Aorta (tissue), 5 donors: ENCODE data around the gene GULP1. TPM values are rescaled to one million over a fixed set of nuclear protein-coding genes. Genes with fewer than 3 reads are reported as not detected.
"Not testable (repeated sequence)": the region's sequence is repeated elsewhere in the genome, so short reads cannot be mapped to it uniquely, and the experiment has no call there.

Experiments used
- ATAC-seq: fragments of 200-7000 bp; cut with Tn5 transposase; one replicate; pipeline ENCODE4 v1.9.1; 2022; ENCODE audit warnings: moderate library complexity; ENCODE audit not compliant: low FRiP score
- DNase-seq, 2 donors: peaks; one replicate each; pipeline ENCODE4 v3.0.0-alpha.2; 2020
- H3K27ac ChIP-seq, 2 donors: one replicate each; pipeline ENCODE4 v1.5.1; 2013; ENCODE audit warnings: low read length in 2 of 2, mild to moderate bottlenecking in 2 of 2, moderate library complexity in 2 of 2, control low read depth in 1 of 2, inconsistent platforms in 1 of 2, low read depth in 1 of 2
- H3K27me3 ChIP-seq, 2 donors: one replicate each; pipeline ENCODE4 v1.6.1; 2013; ENCODE audit warnings: control low read depth in 1 of 2, low read length in 1 of 2, mild to moderate bottlenecking in 1 of 2, moderate library complexity in 1 of 2; ENCODE audit not compliant: insufficient read depth in 2 of 2, control insufficient read depth in 1 of 2
- H3K36me3 ChIP-seq, 2 donors: one replicate each; pipeline ENCODE4 v1.6.1; 2013; ENCODE audit warnings: control low read depth in 1 of 2, low read length in 1 of 2, mild to moderate bottlenecking in 1 of 2; ENCODE audit not compliant: insufficient read depth in 2 of 2, control insufficient read depth in 1 of 2
- H3K4me1 ChIP-seq, 2 donors: one replicate each; pipeline ENCODE4 v1.6.1; 2013; ENCODE audit warnings: low read length in 2 of 2, control low read depth in 1 of 2, mild to moderate bottlenecking in 1 of 2, moderate library complexity in 1 of 2; ENCODE audit not compliant: insufficient read depth in 2 of 2, control insufficient read depth in 1 of 2
- H3K4me3 ChIP-seq, 2 donors: one replicate each; pipeline ENCODE4 v1.5.1; 2013; ENCODE audit warnings: low read length in 2 of 2, control low read depth in 1 of 2, mild to moderate bottlenecking in 1 of 2
- H3K9me3 ChIP-seq: one replicate; pipeline ENCODE4 v1.6.1; 2013; ENCODE audit warnings: mild to moderate bottlenecking, low read length; ENCODE audit not compliant: control insufficient read depth
- WGBS, 2 donors: extraction: QIAGEN DNeasy Blood & Tissue Kit; methylation state at CpG; one replicate each; pipeline ENCODE4 v1.1.7; 2013; 5-methylcytosine and 5-hydroxymethylcytosine counted together
- intact Hi-C, 2 donors: fragments of 100-400 bp; cut with DNase I; formaldehyde crosslinking; loops; one replicate each; pipeline versions ENCODE4 v1.14.2 to v1.15.0; 2022
- polyA plus RNA-seq, 2 donors: library from polyadenylated mRNA; stranded (reverse); fragments of 200-250 nt; gene quantifications; one replicate each; pipeline ENCODE4 v1.2.3, GENCODE V29; 2013
- total RNA-seq, 2 donors: library from RNA; stranded (reverse); fragmentation: NEBNext Ultra II Directional; extraction: Animal tissue kit (Norgen Biotek cat#: 25700); gene quantifications; one replicate each; pipeline ENCODE4 v1.2.1, GENCODE V29; 2021
- donor health status: healthy with polysubstance abuse.
- donor health status: Bipolar disorder and iron deficiency.
- donor health status: DM: no; HTN: no; CAD: no.
- donor health status: DM: no; HTN: no; CAD: no.
- donor health status: DM: yes; HTN: yes; CAD: no.

GULP1 gene
- total and polyA plus RNA-seq, 4 donors: 60.2 to 74.8 (median 67.1) TPM

- WGBS, 2 donors: 51 to 62% methylated on average over 3 of the region's 3 CpGs
- H3K27me3 ChIP-seq: no peaks in the 10 kb centered on the region
- intact Hi-C loops: loop anchor here (10.0 kb wide), 3 partner anchors 130 to 710 kb away; no protein-coding TSS in a partner anchor
- no peak for DNase-seq
- no peak for ATAC-seq
- H3K36me3 ChIP-seq: no peaks in the 10 kb centered on the region
- no peaks in the 10 kb centered on the region for H3K9me3 ChIP-seq
- H3K4me3 ChIP-seq: peak overlapping the region in 1 of 2 donors; percentile 36
- no peaks in the 10 kb centered on the region for H3K4me1 ChIP-seq
- H3K27ac ChIP-seq: peak overlapping the region in 1 of 2 donors; percentile 63
Measured at GRCh38 chr2:188295067-188295685, 3.5 kb downstream of the GULP1 start.

- Histone ChIP-seq H3K4me3 (no peak overlapping the region), H3K9me3 (no peaks in the 10 kb centered on the region), H3K27me3 (no peaks in the 10 kb centered on the region), H3K4me1 (peaks cover 0 to 2% of the 10 kb centered on the region in 2 donors), H3K27ac (no peak overlapping the region), H3K36me3 (no peaks in the 10 kb centered on the region)
- DNase-seq (no peak), ATAC-seq (no peak)
- intact Hi-C loops: loop anchor here (10.0 kb wide), 3 partner anchors 127 to 713 kb away; no protein-coding TSS in a partner anchor
Measured at GRCh38 chr2:188297978-188298377, 6.3 kb downstream of the GULP1 start.

GRCh38 chr2:188298937-188299371 is 7.3 kb downstream of the GULP1 start:
- ATAC-seq, H3K9me3 ChIP-seq, H3K36me3 ChIP-seq, DNase-seq, H3K27me3 ChIP-seq, H3K27ac ChIP-seq, H3K4me3 ChIP-seq: not testable (repeated sequence)
- 96 to 99% methylated on average over 4 of the region's 4 CpGs for WGBS, 2 donors
- intact Hi-C loops: loop anchor here (10.0 kb wide), 3 partner anchors 126 to 714 kb away; no protein-coding TSS in a partner anchor
- peaks cover 0 to 11% of the 10 kb centered on the region in 2 donors for H3K4me1 ChIP-seq

GRCh38 chr2:188303363-188304031 is 11.8 kb downstream of the GULP1 start:
- H3K9me3 ChIP-seq: no peaks in the 10 kb centered on the region
- ATAC-seq: no peak
- H3K27ac ChIP-seq: no peak overlapping the region
- intact Hi-C loops: no loop called here
- H3K27me3 ChIP-seq: no peaks in the 10 kb centered on the region
- DNase-seq: no peak
- WGBS, 2 donors: 87 to 96% methylated on average over 2 of the region's 2 CpGs
- H3K36me3 ChIP-seq: no peaks in the 10 kb centered on the region
- H3K4me1 ChIP-seq: peaks cover 0 to 13% of the 10 kb centered on the region in 2 donors
- no peak overlapping the region for H3K4me3 ChIP-seq

- no peak overlapping the region for H3K4me3 ChIP-seq
- intact Hi-C loops: no loop called here
- H3K27ac ChIP-seq: no peak overlapping the region
- peaks cover 0 to 13% of the 10 kb centered on the region in 2 donors for H3K4me1 ChIP-seq
- WGBS, 2 donors: 99 to 100% methylated on average over 1 of the region's 1 CpG
- no peak for ATAC-seq
- DNase-seq: no peak
- H3K9me3 ChIP-seq: no peaks in the 10 kb centered on the region
- no peaks in the 10 kb centered on the region for H3K36me3 ChIP-seq
- H3K27me3 ChIP-seq: no peaks in the 10 kb centered on the region
Measured at GRCh38 chr2:188305271-188305670, 13.6 kb downstream of the GULP1 start.

- no peaks in the 10 kb centered on the region for H3K27me3 ChIP-seq
- 13% methylated on average over 1 of the region's 1 CpG for WGBS, 2 donors
- intact Hi-C loops: no loop called here
- ATAC-seq (no peak), DNase-seq (no peak)
- no peaks in the 10 kb centered on the region for H3K9me3 ChIP-seq
- no peak overlapping the region for H3K27ac ChIP-seq
- no peak overlapping the region for H3K4me3 ChIP-seq
- peaks cover 0 to 13% of the 10 kb centered on the region in 2 donors for H3K4me1 ChIP-seq
- no peaks in the 10 kb centered on the region for H3K36me3 ChIP-seq
Measured at GRCh38 chr2:188306271-188306670, 14.6 kb downstream of the GULP1 start.

GRCh38 chr2:188307850-188308283 is 16.2 kb downstream of the GULP1 start:
- Histone ChIP-seq H3K27me3 (no peaks in the 10 kb centered on the region), H3K27ac (no peak overlapping the region), H3K4me3 (no peak overlapping the region), H3K36me3 (no peaks in the 10 kb centered on the region), H3K4me1 (peaks cover 0 to 11% of the 10 kb centered on the region in 2 donors), H3K9me3 (no peaks in the 10 kb centered on the region)
- no peak for ATAC-seq
- intact Hi-C loops: no loop called here
- 71 to 85% methylated on average over 2 of the region's 2 CpGs for WGBS, 2 donors
- DNase-seq: no peak

- Histone ChIP-seq H3K4me3 (no peak overlapping the region), H3K27ac (no peak overlapping the region), H3K9me3 (no peaks in the 10 kb centered on the region), H3K4me1 (peaks cover 0 to 6% of the 10 kb centered on the region in 2 donors), H3K36me3 (no peaks in the 10 kb centered on the region), H3K27me3 (no peaks in the 10 kb centered on the region)
- DNase-seq: no peak
- intact Hi-C loops: no loop called here
- ATAC-seq: no peak
- 10 to 14% methylated on average over 2 of the region's 2 CpGs for WGBS, 2 donors
Measured at GRCh38 chr2:188308483-188308882, 16.8 kb downstream of the GULP1 start.

- WGBS, 2 donors: 98% methylated on average over 4 of the region's 4 CpGs
- ATAC-seq (no peak), DNase-seq (no peak)
- intact Hi-C loops: no loop called here
- Histone ChIP-seq H3K9me3 (no peaks in the 10 kb centered on the region), H3K4me3 (no peak overlapping the region), H3K27ac (no peak overlapping the region), H3K27me3 (no peaks in the 10 kb centered on the region), H3K4me1 (peaks cover 0 to 2% of the 10 kb centered on the region in 2 donors), H3K36me3 (no peaks in the 10 kb centered on the region)
Measured at GRCh38 chr2:188309364-188309763, 17.7 kb downstream of the GULP1 start.
